SK-N-SH treated with all-trans-retinoic acid at 6 μM for 48 hours (cell line): Measurements from ENCODE around the gene DLG2.

Experiments used
- ISL1 ChIP-seq: fragments of 250-450 bp; sonication (Bioruptor Pico); IDR thresholded peaks from 2 replicates; pipeline ENCODE4 v2.1.2; 2022; ENCODE audit warnings: mild to moderate bottlenecking, moderate library complexity
- PPARA ChIP-seq: fragments of 250-450 bp; sonication (Bioruptor Pico); IDR thresholded peaks from 2 replicates; pipeline ENCODE4 v1.5.0; 2020; ENCODE audit warnings: mild to moderate bottlenecking, borderline replicate concordance
- SNAI2 ChIP-seq: fragments of 250-450 bp; sonication (Bioruptor Pico); IDR thresholded peaks from 2 replicates; pipeline ENCODE4 v1.5.0; 2020; ENCODE audit warnings: mild to moderate bottlenecking, moderate library complexity
- TF ChIP-seq, protein P1 (sequence below): fragments of 250-450 bp; sonication (Bioruptor Pico); IDR thresholded peaks from 2 replicates; pipeline ENCODE4 v1.5.1; 2020; ENCODE audit warnings: low read depth, mild to moderate bottlenecking, moderate library complexity

DNA sequence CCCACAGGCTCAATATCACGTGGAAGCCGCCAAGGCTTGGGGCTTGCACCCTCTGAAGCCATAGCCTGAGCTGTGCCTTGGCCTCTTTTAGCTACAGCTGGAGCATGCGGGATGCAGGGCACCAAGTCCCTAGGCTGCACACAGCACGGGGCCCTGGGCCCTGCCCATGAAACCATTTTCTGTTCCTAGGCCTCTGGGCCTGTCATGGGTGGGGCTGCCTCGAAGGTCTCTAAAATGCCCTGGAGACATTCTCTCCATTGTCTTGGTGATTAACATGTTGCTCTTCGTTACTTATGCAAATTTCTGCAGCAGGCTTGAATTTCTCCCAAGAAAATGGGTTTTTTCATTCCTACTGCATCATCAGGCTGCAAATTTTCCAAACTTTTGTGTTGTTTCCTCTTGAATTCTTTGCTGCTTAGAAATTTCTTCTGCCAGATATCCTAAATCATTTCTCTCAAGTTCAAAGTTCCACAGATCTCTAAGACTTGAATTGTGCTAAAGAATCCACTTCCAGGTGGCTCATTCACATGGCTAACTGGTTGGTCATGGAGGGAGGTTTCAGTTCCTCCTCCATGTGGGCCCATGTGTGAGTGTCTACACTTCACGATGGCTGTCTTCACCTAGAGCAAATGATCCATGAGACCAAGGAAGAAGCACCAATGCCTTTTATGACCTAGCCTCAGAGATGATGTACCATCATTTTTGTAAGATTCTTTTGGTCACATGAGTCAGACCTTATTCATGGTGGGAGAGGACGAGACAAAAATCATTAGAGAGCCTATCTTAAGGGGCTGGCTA, 45.2 kb upstream of the DLG2 start:
- TF ChIP-seq PPARA (CRISPR knock-in tag) (no peak), ISL1 (no peak), SNAI2 (no peak)
- TF ChIP-seq, protein P1, sequence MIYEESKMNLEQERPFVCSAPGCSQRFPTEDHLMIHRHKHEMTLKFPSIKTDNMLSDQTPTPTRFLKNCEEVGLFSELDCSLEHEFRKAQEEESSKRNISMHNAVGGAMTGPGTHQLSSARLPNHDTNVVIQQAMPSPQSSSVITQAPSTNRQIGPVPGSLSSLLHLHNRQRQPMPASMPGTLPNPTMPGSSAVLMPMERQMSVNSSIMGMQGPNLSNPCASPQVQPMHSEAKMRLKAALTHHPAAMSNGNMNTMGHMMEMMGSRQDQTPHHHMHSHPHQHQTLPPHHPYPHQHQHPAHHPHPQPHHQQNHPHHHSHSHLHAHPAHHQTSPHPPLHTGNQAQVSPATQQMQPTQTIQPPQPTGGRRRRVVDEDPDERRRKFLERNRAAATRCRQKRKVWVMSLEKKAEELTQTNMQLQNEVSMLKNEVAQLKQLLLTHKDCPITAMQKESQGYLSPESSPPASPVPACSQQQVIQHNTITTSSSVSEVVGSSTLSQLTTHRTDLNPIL (CRISPR knock-in tag): no peak
